Stimulated activated CD8-positive, alpha-beta memory T cell treated with anti-CD3 and anti-CD28 coated beads, Interleukin-7, amount 100 ng/mL, for 48 hours (primary cell): ENCODE measurements around the gene COA7.
"Not testable (repeated sequence)": the region's sequence is repeated elsewhere in the genome, so short reads cannot be mapped to it uniquely, and the experiment has no call there.

ENCODE experiments used
- DNase-seq, 2 donors: peaks; one replicate each; pipeline ENCODE4 v3.0.0-alpha.2; 2020; ENCODE audit warnings: low read depth in 1 of 2; ENCODE audit errors: extremely low read depth in 1 of 2

Gene COA7

DNA sequence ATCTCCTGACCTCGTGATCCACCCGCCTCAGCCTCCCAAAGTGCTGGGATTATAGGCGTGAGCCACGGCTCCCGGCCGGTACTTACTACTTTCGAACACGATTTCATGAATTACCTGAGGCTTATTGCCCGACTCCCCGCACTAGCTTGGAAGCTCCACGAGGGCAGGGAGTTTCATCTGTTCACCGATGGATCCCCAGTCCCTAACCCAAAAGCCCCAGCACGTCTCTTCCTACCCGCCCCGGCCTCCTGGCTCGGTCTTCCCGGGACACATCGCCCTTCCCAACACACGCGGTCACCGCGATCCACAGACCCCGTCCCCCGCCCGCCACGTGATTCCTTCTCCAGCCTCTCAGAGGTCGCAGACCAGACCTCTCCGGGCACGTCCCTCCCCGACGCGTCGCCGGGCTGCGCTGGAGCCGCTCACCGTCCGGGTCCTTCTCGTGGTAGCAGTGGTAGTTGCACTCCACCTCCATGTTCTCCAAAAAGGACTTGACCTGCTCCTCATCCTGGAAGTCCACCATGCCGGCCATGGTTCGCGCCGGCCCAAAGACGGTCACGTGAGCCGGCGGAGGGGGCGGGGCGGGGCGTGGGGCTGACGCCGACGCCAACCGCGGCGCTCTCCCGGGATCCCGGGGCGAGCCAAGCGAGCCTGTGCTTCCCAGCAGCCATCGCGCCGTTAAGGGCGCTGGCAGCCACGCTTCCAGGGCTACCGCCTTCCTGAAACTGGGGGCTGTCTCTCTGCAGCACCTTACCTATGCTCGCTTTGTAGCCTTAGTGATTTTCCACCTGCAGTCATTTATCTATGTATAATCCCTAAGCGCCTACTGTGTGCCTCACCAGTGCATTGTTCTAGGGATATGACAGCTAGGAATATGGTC lies at the start of gene COA7:
COA7 (minus strand) TSS at position 553 of the 880 bp plus-strand sequence; CDS start at position 532, 21 bp downstream.
- DNase-seq = peak; percentile 51 to 53

DNA sequence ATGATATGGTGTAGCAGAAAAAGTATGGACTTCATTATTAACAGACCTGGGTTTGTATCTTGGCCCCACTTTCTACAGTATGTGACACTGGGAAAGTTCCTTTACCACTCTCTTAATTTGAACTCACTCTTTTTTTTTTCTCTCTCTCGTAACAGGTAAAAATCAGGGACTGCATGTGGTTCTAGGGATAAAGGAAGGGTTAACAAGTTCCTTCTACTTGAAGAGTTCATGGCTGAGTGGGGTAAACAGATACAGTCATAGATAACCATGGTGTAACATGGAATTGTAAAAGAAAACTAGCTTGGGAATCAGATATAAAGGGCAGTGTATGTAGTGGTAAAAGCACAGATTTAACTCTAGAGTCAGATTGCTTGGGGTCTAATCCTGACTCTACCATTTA lies 49.3 kb upstream of the COA7 start:
- DNase-seq = no peak

- DNase-seq = no peak
Measured at GRCh38 chr1:52746189-52746588, 48.0 kb upstream of the COA7 start.

GRCh38 chr1:52741259-52741658 lies 43.1 kb upstream of the COA7 start:
- no peak for DNase-seq

- DNase-seq = no peak
Measured at GRCh38 chr1:52739699-52740467, 41.7 kb upstream of the COA7 start.

GRCh38 chr1:52738893-52739292 lies 40.7 kb upstream of the COA7 start:
- DNase-seq = no peak

DNA sequence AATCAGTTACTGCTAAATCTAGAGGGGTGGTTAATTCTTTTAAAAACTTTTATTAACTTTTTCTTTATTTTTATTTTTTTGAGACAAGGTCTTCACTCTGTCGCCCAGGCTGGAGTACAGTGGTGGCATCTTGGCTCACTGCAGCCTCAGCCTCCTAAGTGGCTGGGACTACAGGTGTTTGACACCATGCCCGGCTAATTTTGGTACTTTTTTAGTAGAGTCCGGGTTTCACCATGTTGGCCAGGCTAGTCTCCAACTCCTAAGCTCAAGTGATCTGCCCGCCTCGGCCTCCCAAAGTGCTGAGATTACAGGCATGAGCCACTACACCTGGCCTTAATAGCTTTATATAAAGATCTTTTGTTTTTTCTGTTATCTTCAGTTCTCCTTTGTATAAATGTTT lies 40.0 kb upstream of the COA7 start:
- DNase-seq = no peak

GRCh38 chr1:52735371-52735770 lies 37.2 kb upstream of the COA7 start:
- not testable (repeated sequence) for DNase-seq

- DNase-seq = no peak
Measured at GRCh38 chr1:52733368-52733767, 35.2 kb upstream of the COA7 start.

- no peak for DNase-seq
Measured at GRCh38 chr1:52727956-52728656, 30.0 kb upstream of the COA7 start.

GRCh38 chr1:52727114-52727586 lies 29.0 kb upstream of the COA7 start:
- no peak for DNase-seq

- peak; percentile 79 to 84 for DNase-seq
Measured at GRCh38 chr1:52726265-52727113, 28.3 kb upstream of the COA7 start, which contains the start of gene ZYG11B. TSS of gene ZYG11B (plus strand) at chr1:52726453. CDS start at chr1:52726654, 201 bp downstream.

DNA sequence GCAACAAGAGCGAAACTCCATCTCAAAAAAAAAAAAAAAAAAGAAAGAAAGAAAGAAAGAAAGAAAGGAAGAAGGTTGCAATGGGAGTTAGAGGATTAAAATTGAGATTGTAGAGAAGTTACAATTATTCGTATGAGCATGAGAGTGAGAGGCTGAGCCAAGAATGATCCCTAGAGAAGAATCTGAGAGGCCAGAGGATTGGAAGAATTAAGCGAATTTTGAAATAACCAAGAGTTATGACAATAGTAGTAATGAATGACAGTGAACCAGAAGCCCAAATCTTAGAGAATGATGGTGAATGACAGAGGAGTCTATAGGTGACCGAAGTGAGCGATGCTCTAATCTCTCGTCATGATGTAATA lies 27.7 kb upstream of the COA7 start:
- DNase-seq = no peak

- DNase-seq = no peak
Measured at GRCh38 chr1:52723260-52723659, 25.1 kb upstream of the COA7 start.

- not testable (repeated sequence) for DNase-seq
Measured at GRCh38 chr1:52715296-52715695, 17.1 kb upstream of the COA7 start.

DNA sequence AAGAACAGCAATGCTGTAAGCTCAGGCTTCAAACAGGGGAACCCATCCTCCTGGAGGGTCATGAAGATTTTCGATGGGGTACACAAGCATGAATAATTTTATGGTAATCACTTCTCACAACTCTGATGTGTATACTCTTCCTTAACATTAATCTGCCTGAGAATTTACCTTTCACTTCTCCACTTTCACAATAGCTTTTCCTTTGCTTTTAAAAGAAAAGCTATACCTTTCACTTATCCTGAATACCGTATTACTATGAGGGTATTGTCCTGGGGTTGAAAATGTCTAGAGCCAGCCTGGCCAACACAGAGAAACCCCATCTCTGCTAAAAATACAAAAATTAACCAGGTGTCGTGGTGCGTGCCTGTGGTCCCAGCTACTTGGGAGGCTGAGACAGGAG lies 15.4 kb upstream of the COA7 start:
- DNase-seq = no peak

- no peak for DNase-seq
Measured at GRCh38 chr1:52709016-52709415, 10.9 kb upstream of the COA7 start.

GRCh38 chr1:52707927-52708655 lies 9.9 kb upstream of the COA7 start:
- DNase-seq = no peak
